ENCODE measurements around the gene PALD1. TPM values are rescaled to one million over a fixed set of nuclear protein-coding genes. Genes with fewer than 3 reads are reported as not detected.

The PALD1 gene
- total and polyA plus RNA-seq, 2 of the 13 experiments (the other 11 are each of a cell fraction or from before 2014, with no cell fraction given), result 0.07 to 0.09 TPM

DNA sequence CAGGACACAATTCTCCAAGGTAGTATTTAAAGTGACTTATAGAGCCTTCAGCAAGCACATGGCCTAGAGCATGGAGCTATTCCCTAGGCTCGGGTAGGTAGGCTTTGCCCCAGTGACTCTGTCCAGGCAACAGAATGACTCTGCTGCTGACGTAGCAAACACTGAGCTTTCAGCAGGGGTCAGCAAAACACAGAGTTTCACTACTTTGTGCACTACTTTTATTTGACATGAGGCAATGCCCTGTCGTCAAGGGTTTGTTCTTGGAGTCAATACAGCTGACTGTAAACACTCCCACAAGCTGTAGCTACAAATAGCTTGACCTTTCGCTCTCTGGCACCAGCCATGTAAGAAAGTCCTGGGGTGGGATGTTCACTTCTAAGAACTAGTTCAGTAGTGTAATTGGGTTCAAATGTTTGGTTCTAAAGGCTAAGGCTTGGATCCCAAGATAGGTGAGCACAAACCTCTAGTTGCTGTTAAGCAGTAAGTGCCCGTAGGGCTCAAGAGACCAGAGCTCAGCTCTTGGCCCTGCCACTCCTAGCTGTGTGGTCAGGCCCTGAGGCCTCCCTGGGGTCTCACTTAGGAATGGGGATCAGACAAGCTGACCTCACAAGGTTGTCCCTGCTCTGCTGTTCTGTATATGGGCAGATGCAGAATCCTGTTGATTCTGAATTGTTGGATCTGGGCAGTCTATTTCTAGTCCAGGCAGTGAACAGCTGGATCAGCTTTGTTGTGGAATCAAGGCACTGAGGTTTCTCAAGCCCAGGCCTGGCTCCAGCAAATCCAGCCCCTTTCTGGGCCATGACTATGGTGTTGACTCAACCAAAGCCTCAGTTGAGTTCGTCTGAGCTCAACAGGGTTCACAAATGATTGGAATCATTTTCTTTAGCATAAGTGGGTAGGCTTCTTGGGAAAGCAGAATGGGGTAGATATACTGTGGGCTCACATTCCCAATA is 47.8 kb upstream of the PALD1 start (continued):
- TF ChIP-seq, protein P1, sequence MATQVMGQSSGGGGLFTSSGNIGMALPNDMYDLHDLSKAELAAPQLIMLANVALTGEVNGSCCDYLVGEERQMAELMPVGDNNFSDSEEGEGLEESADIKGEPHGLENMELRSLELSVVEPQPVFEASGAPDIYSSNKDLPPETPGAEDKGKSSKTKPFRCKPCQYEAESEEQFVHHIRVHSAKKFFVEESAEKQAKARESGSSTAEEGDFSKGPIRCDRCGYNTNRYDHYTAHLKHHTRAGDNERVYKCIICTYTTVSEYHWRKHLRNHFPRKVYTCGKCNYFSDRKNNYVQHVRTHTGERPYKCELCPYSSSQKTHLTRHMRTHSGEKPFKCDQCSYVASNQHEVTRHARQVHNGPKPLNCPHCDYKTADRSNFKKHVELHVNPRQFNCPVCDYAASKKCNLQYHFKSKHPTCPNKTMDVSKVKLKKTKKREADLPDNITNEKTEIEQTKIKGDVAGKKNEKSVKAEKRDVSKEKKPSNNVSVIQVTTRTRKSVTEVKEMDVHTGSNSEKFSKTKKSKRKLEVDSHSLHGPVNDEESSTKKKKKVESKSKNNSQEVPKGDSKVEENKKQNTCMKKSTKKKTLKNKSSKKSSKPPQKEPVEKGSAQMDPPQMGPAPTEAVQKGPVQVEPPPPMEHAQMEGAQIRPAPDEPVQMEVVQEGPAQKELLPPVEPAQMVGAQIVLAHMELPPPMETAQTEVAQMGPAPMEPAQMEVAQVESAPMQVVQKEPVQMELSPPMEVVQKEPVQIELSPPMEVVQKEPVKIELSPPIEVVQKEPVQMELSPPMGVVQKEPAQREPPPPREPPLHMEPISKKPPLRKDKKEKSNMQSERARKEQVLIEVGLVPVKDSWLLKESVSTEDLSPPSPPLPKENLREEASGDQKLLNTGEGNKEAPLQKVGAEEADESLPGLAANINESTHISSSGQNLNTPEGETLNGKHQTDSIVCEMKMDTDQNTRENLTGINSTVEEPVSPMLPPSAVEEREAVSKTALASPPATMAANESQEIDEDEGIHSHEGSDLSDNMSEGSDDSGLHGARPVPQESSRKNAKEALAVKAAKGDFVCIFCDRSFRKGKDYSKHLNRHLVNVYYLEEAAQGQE (IDR thresholded peaks at IDR 0.05; ENCODE audit: borderline replicate concordance in 1 of 2, low read depth in 1 of 2, low read length in 2 of 2), result no peak
- TF ChIP-seq SP140L (CRISPR knock-in tag; IDR thresholded peaks at IDR 0.05; ENCODE audit: borderline replicate concordance) (no peak), ZNF501 (CRISPR knock-in tag; IDR thresholded peaks at IDR 0.05) (0 out of 2 replicates have a peak, but pooled peaks have one; percentile 14), REL (CRISPR knock-in tag; conservative IDR thresholded peaks at IDR 0.05) (no peak), ZKSCAN5 (CRISPR knock-in tag; IDR thresholded peaks at IDR 0.05) (no peak), MAFK (conservative IDR thresholded peaks at IDR 0.05 in 1 of 2, IDR thresholded peaks at IDR 0.05 in 1 of 2; ENCODE audit: low read length in 2 of 2) (peak; percentile 96 to 98), MXD4 (CRISPR knock-in tag; IDR thresholded peaks at IDR 0.05) (0 out of 2 replicates have a peak, but pooled peaks have one; percentile 55), ZBTB21 (CRISPR knock-in tag; IDR thresholded peaks at IDR 0.05) (peak; percentile 70), RBM22 (optimal IDR thresholded peaks at IDR 0.05; ENCODE audit: low read length) (peak; percentile 38), ZNF660 (CRISPR knock-in tag; IDR thresholded peaks at IDR 0.05; ENCODE audit: borderline replicate concordance, low read depth) (no peak), GFI1 (CRISPR knock-in tag; IDR thresholded peaks at IDR 0.05; ENCODE audit: borderline replicate concordance) (no peak), FOXK1 (CRISPR knock-in tag; IDR thresholded peaks at IDR 0.05; ENCODE audit: borderline replicate concordance, low read depth) (peak; percentile 83; the same call in 1 of the 2 replicates), ZNF343 (CRISPR knock-in tag; IDR thresholded peaks at IDR 0.05) (no peak), ZNF549 (CRISPR knock-in tag; IDR thresholded peaks at IDR 0.05) (no peak)
- TF ChIP-seq, protein P2, sequence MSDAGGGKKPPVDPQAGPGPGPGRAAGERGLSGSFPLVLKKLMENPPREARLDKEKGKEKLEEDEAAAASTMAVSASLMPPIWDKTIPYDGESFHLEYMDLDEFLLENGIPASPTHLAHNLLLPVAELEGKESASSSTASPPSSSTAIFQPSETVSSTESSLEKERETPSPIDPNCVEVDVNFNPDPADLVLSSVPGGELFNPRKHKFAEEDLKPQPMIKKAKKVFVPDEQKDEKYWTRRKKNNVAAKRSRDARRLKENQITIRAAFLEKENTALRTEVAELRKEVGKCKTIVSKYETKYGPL (CRISPR knock-in tag; IDR thresholded peaks at IDR 0.05), result no peak
- TF ChIP-seq, protein P3, sequence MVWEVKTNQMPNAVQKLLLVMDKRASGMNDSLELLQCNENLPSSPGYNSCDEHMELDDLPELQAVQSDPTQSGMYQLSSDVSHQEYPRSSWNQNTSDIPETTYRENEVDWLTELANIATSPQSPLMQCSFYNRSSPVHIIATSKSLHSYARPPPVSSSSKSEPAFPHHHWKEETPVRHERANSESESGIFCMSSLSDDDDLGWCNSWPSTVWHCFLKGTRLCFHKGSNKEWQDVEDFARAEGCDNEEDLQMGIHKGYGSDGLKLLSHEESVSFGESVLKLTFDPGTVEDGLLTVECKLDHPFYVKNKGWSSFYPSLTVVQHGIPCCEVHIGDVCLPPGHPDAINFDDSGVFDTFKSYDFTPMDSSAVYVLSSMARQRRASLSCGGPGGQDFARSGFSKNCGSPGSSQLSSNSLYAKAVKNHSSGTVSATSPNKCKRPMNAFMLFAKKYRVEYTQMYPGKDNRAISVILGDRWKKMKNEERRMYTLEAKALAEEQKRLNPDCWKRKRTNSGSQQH (CRISPR knock-in tag; IDR thresholded peaks at IDR 0.05; ENCODE audit: low read depth), result no peak
- TF ChIP-seq, protein P4, sequence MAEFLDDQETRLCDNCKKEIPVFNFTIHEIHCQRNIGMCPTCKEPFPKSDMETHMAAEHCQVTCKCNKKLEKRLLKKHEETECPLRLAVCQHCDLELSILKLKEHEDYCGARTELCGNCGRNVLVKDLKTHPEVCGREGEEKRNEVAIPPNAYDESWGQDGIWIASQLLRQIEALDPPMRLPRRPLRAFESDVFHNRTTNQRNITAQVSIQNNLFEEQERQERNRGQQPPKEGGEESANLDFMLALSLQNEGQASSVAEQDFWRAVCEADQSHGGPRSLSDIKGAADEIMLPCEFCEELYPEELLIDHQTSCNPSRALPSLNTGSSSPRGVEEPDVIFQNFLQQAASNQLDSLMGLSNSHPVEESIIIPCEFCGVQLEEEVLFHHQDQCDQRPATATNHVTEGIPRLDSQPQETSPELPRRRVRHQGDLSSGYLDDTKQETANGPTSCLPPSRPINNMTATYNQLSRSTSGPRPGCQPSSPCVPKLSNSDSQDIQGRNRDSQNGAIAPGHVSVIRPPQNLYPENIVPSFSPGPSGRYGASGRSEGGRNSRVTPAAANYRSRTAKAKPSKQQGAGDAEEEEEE (CRISPR knock-in tag; IDR thresholded peaks at IDR 0.05; ENCODE audit: borderline replicate concordance), result no peak
- TF ChIP-seq, protein P5, sequence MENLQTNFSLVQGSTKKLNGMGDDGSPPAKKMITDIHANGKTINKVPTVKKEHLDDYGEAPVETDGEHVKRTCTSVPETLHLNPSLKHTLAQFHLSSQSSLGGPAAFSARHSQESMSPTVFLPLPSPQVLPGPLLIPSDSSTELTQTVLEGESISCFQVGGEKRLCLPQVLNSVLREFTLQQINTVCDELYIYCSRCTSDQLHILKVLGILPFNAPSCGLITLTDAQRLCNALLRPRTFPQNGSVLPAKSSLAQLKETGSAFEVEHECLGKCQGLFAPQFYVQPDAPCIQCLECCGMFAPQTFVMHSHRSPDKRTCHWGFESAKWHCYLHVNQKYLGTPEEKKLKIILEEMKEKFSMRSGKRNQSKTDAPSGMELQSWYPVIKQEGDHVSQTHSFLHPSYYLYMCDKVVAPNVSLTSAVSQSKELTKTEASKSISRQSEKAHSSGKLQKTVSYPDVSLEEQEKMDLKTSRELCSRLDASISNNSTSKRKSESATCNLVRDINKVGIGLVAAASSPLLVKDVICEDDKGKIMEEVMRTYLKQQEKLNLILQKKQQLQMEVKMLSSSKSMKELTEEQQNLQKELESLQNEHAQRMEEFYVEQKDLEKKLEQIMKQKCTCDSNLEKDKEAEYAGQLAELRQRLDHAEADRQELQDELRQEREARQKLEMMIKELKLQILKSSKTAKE (CRISPR knock-in tag; IDR thresholded peaks at IDR 0.05; ENCODE audit: borderline replicate concordance), result no peak

All from HepG2 (cell line).